GM06990 (cell line): ENCODE data around the gene WDR5.

Experiments
- DNase-seq: peaks from one replicate; pipeline ENCODE4 v3.0.0-alpha.2; 2011; ENCODE audit not compliant: insufficient read length; ENCODE audit errors: extremely low read depth
- H3K27me3 ChIP-seq: replicated peaks from 2 replicates; pipeline ENCODE4 v1.6.0; 2011; ENCODE audit warnings: low read length; ENCODE audit not compliant: control insufficient read depth, insufficient read depth
- H3K36me3 ChIP-seq: 2 replicates; pipeline ENCODE4 v1.5.1; 2011; ENCODE audit warnings: low read length; ENCODE audit not compliant: control insufficient read depth, insufficient read depth
- H3K4me3 ChIP-seq: replicated peaks from 2 replicates; pipeline ENCODE4 v1.5.1; 2011; ENCODE audit warnings: low read depth, mild to moderate bottlenecking, control low read depth, low read length
- CTCF ChIP-seq: IDR thresholded peaks from 2 replicates; pipeline ENCODE4 v1.5.1; 2011; ENCODE audit warnings: low read length, control low read depth, mild to moderate bottlenecking, inconsistent platforms; ENCODE audit not compliant: insufficient read depth, poor library complexity, severe bottlenecking

WDR5 gene

GRCh38 chr9:134188386-134189144 is 52.7 kb downstream of the WDR5 start:
- H3K27me3 ChIP-seq = peaks cover 2% of the 10 kb centered on the region

GRCh38 chr9:134189145-134189469 is 53.2 kb downstream of the WDR5 start:
- H3K27me3 ChIP-seq = peaks cover 2% of the 10 kb centered on the region
- TF ChIP-seq CTCF = no peak
- no peaks in the 10 kb centered on the region for H3K36me3 ChIP-seq
- H3K4me3 ChIP-seq = no peak overlapping the region
- no peak for DNase-seq

More at GRCh38 chr9:134188386-134189144, 52.7 kb downstream of the WDR5 start:
- Histone ChIP-seq H3K4me3 (no peak overlapping the region), H3K36me3 (no peaks in the 10 kb centered on the region)
- TF ChIP-seq CTCF = no peak
- DNase-seq = no peak

- no peak for TF ChIP-seq CTCF
- peaks cover 2% of the 10 kb centered on the region for H3K27me3 ChIP-seq
- no peak for DNase-seq
- no peaks in the 10 kb centered on the region for H3K36me3 ChIP-seq
- H3K4me3 ChIP-seq = no peak overlapping the region
These were observed 53.8 kb downstream of the WDR5 start for GRCh38 chr9:134189470-134190231.

GRCh38 chr9:134190232-134191121 is 54.6 kb downstream of the WDR5 start:
- Histone ChIP-seq H3K27me3 (peaks cover 2% of the 10 kb centered on the region), H3K36me3 (no peaks in the 10 kb centered on the region), H3K4me3 (no peak overlapping the region)
- no peak for DNase-seq
- no peak for TF ChIP-seq CTCF

- no peak for TF ChIP-seq CTCF
- H3K36me3 ChIP-seq = no peaks in the 10 kb centered on the region
- DNase-seq = no peak
- no peak overlapping the region for H3K4me3 ChIP-seq
- peaks cover 2% of the 10 kb centered on the region for H3K27me3 ChIP-seq
These were observed 55.8 kb downstream of the WDR5 start for GRCh38 chr9:134191455-134192209.
